Karpas-422 (cell line): ENCODE results near the gene VSTM2L. TPM values are rescaled to one million over a fixed set of nuclear protein-coding genes. Genes with fewer than 3 reads are reported as not detected.

Experiments used
- DNase-seq: peaks from one replicate; pipeline ENCODE4 v3.0.0-alpha.2; 2015
- H2AFZ ChIP-seq: fragments of 200-600 bp; sonication (generic); 2 replicates; pipeline ENCODE4 v1.6.1; 2014; ENCODE audit warnings: antibody characterized with exemption, low read length, mixed read lengths
- H3K27ac ChIP-seq: fragments of 200-600 bp; sonication (generic); 2 replicates; pipeline ENCODE4 v1.5.1; 2014; ENCODE audit warnings: mild to moderate bottlenecking, low read length, moderate library complexity
- H3K27me3 ChIP-seq: fragments of 200-600 bp; sonication (generic); 2 replicates; pipeline ENCODE4 v1.6.1; 2014; ENCODE audit warnings: low read length, mixed read lengths
- H3K36me3 ChIP-seq: fragments of 200-600 bp; sonication (generic); 2 replicates; pipeline ENCODE4 v1.6.1; 2014; ENCODE audit warnings: low read length, mixed read lengths; ENCODE audit not compliant: insufficient read depth
- H3K4me1 ChIP-seq: fragments of 200-600 bp; sonication (generic); 2 replicates; pipeline ENCODE4 v1.6.1; 2014; ENCODE audit warnings: mild to moderate bottlenecking, low read length, mixed read lengths
- H3K4me2 ChIP-seq: fragments of 200-600 bp; sonication (generic); 2 replicates; pipeline ENCODE4 v1.6.1; 2014; ENCODE audit warnings: low read length, low read depth, mild to moderate bottlenecking; ENCODE audit not compliant: poor library complexity, severe bottlenecking
- H3K4me3 ChIP-seq: fragments of 200-600 bp; sonication (generic); 2 replicates; pipeline ENCODE4 v1.5.1; 2014; ENCODE audit warnings: mild to moderate bottlenecking, antibody characterized with exemption, low read length, mixed read lengths
- H3K79me2 ChIP-seq: fragments of 200-600 bp; sonication (generic); 2 replicates; pipeline ENCODE4 v1.6.1; 2014; ENCODE audit warnings: mild to moderate bottlenecking, low read length, mixed read lengths
- H3K9ac ChIP-seq: fragments of 200-600 bp; sonication (generic); 2 replicates; pipeline ENCODE4 v1.6.0; 2014; ENCODE audit warnings: low read length
- H3K9me2 ChIP-seq: fragments of 200-600 bp; sonication (generic), shearing (Covaris generic); replicated peaks from 2 replicates; pipeline ENCODE4 v1.6.0; 2014; ENCODE audit warnings: mild to moderate bottlenecking, low read length, moderate library complexity; ENCODE audit not compliant: insufficient read depth
- H3K9me3 ChIP-seq: fragments of 300-700, 200-600 bp; sonication (generic); 2 replicates; pipeline ENCODE4 v1.6.1; 2014; ENCODE audit warnings: low read length, mixed read lengths
- H4K20me1 ChIP-seq: fragments of 200-600 bp; sonication (generic); 2 replicates; pipeline ENCODE4 v1.6.1; 2014; ENCODE audit warnings: mild to moderate bottlenecking, antibody characterized with exemption, low read length, low read depth; ENCODE audit not compliant: insufficient read depth
- total RNA-seq: library from RNA; depleted of rRNA; stranded (reverse); fragments of >200 nt; shearing (Covaris generic); gene quantifications from 2 replicates; pipeline ENCODE4 v1.2.3, GENCODE V29; 2014; ENCODE audit warnings: low replicate concordance

VSTM2L gene
- total RNA-seq, 1 experiment from 2014 or later = not detected

DNA sequence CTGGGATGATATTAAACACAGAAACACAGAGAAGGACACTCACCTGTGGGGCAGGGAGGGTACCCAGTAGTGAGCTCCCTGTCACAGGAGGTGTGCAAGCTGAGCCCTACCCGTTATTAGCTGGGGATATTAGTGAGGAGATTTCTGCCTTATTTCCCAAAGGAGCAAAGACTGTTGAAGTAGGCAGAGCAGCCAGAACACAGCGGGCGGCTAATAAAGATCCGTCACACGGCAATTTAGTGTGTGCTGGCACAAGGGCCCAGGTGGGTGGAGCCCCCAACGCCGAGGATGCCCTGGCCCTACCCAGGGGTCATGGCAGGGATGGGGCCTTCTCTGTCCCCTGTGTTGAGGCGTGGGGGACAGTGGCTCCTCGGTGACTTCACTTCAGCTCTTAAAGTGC lies 8.3 kb downstream of the VSTM2L start:
- Histone ChIP-seq H3K27ac (no peak overlapping the region), H2AFZ (no peak overlapping the region)

DNA sequence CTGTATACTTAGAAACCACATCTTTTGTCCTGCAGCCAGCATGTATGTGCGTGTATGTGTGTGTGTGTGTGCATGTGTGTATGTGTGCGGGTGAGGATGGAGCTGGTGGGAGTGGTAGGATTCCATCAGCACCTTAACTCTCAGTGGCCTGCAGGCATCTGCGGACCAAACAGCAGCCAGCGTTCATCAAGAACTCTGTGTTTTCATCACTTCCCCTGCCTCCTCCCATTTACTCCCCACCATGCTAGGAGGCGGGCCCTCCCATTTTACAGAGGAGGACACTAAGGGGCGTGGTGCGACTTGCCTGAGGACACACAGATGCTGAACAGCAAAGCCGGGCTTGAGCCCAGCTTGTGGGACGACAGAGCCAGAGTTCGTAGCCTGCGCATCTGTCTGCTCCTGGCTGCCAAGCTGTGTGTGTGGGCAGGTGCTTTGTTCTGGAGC lies 8.9 kb downstream of the VSTM2L start:
- peak; percentile 78 for DNase-seq

More for the DNA sequence above, 8.3 kb downstream of the VSTM2L start:
- H4K20me1 ChIP-seq = no peaks in the 10 kb centered on the region
- no peaks in the 10 kb centered on the region for H3K27me3 ChIP-seq
- no peak overlapping the region for H3K9ac ChIP-seq
- no peak overlapping the region for H3K4me3 ChIP-seq
- no peak for DNase-seq
- no peaks in the 10 kb centered on the region for H3K79me2 ChIP-seq
- H3K9me3 ChIP-seq = no peaks in the 10 kb centered on the region
- H3K4me1 ChIP-seq = peaks cover 17% of the 10 kb centered on the region
- H3K36me3 ChIP-seq = no peaks in the 10 kb centered on the region
- H3K4me2 ChIP-seq = no peak overlapping the region
- no peaks in the 10 kb centered on the region for H3K9me2 ChIP-seq

DNA sequence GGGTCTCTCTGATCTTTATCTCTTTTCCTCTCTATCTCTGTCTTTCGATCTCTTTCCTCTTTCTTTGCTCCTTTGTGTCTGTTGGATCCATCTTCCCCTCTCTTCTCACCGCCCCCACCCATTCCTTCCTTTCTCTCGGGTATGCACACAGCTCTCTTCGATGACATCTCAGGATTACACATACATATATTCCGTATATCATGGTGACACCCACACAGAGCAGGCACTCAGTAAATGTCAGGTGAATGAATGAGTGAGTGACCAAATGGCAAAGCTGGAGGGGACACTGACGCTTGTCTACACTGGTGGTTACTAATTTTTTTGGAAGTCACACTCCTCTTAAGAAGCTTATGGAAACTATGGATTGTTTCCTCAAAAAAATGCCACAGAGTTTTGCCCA lies 9.9 kb downstream of the VSTM2L start:
- no peak overlapping the region for H3K4me3 ChIP-seq
- no peak for DNase-seq
- H4K20me1 ChIP-seq = no peaks in the 10 kb centered on the region
- no peak overlapping the region for H3K27ac ChIP-seq
- H3K9me2 ChIP-seq = no peaks in the 10 kb centered on the region
- no peak overlapping the region for H2AFZ ChIP-seq
- no peak overlapping the region for H3K4me2 ChIP-seq
- no peaks in the 10 kb centered on the region for H3K36me3 ChIP-seq
- no peak overlapping the region for H3K9ac ChIP-seq
- H3K27me3 ChIP-seq = no peaks in the 10 kb centered on the region
- H3K4me1 ChIP-seq = peaks cover 17% of the 10 kb centered on the region
- no peaks in the 10 kb centered on the region for H3K79me2 ChIP-seq
- H3K9me3 ChIP-seq = no peaks in the 10 kb centered on the region

More for the DNA sequence above, 8.9 kb downstream of the VSTM2L start:
- H3K79me2 ChIP-seq = no peaks in the 10 kb centered on the region
- no peaks in the 10 kb centered on the region for H3K9me2 ChIP-seq
- no peak overlapping the region for H3K4me3 ChIP-seq
- H3K4me2 ChIP-seq = peak overlapping the region; percentile 31
- no peak overlapping the region for H2AFZ ChIP-seq
- H4K20me1 ChIP-seq = no peaks in the 10 kb centered on the region
- H3K36me3 ChIP-seq = no peaks in the 10 kb centered on the region
- H3K9me3 ChIP-seq = no peaks in the 10 kb centered on the region
- no peak overlapping the region for H3K27ac ChIP-seq
- peaks cover 17% of the 10 kb centered on the region for H3K4me1 ChIP-seq
- no peaks in the 10 kb centered on the region for H3K27me3 ChIP-seq
- no peak overlapping the region for H3K9ac ChIP-seq

DNA sequence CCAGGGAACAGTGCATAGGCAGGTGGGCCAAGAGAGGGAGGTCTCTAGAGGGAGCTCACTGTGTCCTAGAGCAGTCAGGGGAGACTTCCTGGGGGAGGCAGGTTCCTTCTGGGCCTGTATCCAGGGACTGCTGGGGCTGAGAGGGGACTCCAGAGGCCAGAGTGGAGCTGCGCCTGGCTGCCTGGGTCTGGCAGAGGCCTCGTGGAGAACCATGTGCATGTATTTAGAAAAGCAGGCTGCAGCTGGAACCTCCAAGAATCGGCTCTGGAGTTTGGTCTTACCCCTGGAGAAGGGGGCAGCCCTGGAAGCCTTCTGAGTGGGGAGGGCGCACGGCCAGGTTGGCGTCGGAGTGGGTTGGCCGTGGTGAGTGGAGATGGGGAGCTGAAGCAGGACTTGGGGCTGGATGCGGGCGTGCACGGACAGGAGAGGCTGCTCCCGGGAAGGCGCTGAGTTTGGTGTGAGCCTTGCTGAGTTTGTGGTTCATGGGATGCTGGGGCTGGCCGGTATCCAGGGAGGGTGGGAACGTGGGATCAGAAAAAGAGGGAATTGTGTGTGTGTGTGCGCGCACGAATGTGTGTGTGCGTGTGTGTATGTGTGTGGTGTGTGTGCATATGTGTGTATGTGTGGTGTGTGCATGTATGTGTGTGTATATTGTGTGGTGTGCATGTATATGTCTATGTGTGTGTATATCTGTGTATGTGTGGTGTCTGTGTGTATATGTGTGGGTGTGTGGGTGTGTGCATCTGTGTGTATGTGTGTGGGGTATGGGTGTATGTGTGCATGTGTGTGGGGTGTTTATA lies 10.8 kb downstream of the VSTM2L start:
- Histone ChIP-seq H2AFZ (no peak overlapping the region), H3K27ac (no peak overlapping the region), H3K27me3 (no peaks in the 10 kb centered on the region), H3K4me3 (no peak overlapping the region), H3K4me1 (peaks cover 17% of the 10 kb centered on the region), H3K9me3 (no peaks in the 10 kb centered on the region), H4K20me1 (no peaks in the 10 kb centered on the region), H3K9me2 (no peaks in the 10 kb centered on the region), H3K4me2 (no peak overlapping the region), H3K36me3 (no peaks in the 10 kb centered on the region), H3K79me2 (no peaks in the 10 kb centered on the region), H3K9ac (no peak overlapping the region)
- DNase-seq = no peak

DNA sequence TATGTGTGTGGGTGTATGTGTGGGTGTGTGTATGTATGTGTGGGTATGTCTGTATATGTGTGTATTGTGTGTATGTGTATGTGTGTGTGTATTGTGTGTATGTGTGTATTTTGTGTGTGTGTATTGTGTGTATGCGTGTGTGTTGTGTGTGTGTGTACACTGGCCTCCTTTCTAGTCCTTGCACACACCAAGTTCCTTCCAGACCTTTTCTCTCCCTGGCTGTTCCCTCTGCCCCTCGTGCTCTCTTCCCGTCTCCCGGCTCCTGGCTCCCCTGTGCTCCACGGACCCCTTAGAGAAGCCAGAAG lies 11.4 kb downstream of the VSTM2L start:
- H3K4me3 ChIP-seq = no peak overlapping the region
- H4K20me1 ChIP-seq = no peaks in the 10 kb centered on the region
- no peaks in the 10 kb centered on the region for H3K79me2 ChIP-seq
- H3K4me2 ChIP-seq = peak overlapping the region; percentile 41
- H3K27ac ChIP-seq = no peak overlapping the region
- no peaks in the 10 kb centered on the region for H3K36me3 ChIP-seq
- no peak for DNase-seq
- H3K9me3 ChIP-seq = no peaks in the 10 kb centered on the region
- 0 out of 2 replicates have a peak overlapping the region, but pooled peaks have one; percentile 8 for H3K9ac ChIP-seq
- H3K4me1 ChIP-seq = peaks cover 17% of the 10 kb centered on the region
- no peaks in the 10 kb centered on the region for H3K27me3 ChIP-seq
- no peak overlapping the region for H2AFZ ChIP-seq
- H3K9me2 ChIP-seq = no peaks in the 10 kb centered on the region

DNA sequence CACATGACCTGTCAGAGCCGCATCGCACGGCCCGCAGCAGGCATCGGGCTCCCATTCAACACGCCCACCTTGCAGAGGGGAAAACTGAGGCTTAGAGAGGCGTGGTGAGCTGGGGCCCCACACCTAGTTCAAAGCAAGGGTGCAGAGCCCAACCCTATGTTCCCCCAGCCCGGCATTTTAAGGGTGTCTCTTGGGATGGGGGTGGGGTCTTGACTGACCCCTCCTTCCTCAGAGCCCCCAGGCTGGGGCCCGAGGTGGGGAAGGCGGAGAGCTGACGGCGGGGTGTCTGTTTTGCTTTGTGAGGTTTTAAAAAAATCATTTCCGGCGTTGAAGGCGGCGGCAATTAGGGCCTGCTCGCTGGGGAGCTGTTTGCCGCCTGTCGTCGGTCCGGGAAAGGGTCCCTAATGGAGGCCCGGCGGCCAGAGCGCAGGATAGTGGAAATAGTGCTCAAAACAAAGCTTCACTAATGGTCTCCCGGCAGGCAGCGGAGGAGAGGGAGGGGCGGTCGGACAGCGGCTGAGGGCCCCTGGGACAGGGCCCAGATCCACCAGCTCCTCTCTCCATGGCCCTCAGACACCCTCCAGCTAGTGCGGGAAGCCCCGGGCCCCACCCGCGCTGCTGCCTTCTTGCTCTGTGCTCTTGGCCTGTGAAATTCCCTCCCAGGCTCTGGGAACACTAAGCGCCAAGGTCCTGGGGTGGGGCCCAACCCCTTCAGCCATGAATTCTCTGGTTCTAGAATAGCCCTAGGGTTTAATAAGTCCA lies 11.9 kb downstream of the VSTM2L start:
- Histone ChIP-seq H3K9me3 (no peaks in the 10 kb centered on the region), H3K27ac (no peak overlapping the region), H3K4me3 (no peak overlapping the region), H2AFZ (peak overlapping the region; percentile 45; the same call in 1 of the 2 replicates), H3K9ac (0 out of 2 replicates have a peak overlapping the region, but pooled peaks have one; percentile 8), H3K9me2 (no peaks in the 10 kb centered on the region), H3K4me1 (peaks cover 17% of the 10 kb centered on the region), H4K20me1 (no peaks in the 10 kb centered on the region), H3K4me2 (peak overlapping the region; percentile 41), H3K36me3 (no peaks in the 10 kb centered on the region), H3K27me3 (no peaks in the 10 kb centered on the region), H3K79me2 (no peaks in the 10 kb centered on the region)
- DNase-seq = no peak

DNA sequence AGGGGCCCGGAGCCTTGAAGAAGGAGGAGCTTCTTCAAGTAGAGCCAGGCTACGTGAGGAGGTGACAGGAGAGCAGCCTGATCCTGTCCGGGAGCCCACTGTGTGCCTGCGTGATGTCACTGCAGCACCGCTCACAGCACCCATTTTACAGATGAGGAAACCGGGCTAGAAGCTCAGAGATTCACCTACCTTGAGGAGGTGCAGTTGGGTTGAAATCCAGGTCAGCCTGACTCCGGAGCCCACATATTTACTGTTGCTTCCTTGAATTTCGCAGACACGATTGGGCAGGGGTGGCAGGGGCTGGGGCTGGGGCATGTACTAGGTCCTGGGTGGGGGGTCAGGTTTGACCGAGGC lies 12.5 kb downstream of the VSTM2L start:
- Histone ChIP-seq H3K27ac (no peak overlapping the region), H3K4me2 (no peak overlapping the region), H3K4me3 (no peak overlapping the region), H3K36me3 (no peaks in the 10 kb centered on the region), H3K9ac (no peak overlapping the region), H3K9me3 (no peaks in the 10 kb centered on the region), H3K79me2 (no peaks in the 10 kb centered on the region), H3K9me2 (no peaks in the 10 kb centered on the region), H3K4me1 (peaks cover 17% of the 10 kb centered on the region), H3K27me3 (no peaks in the 10 kb centered on the region), H2AFZ (no peak overlapping the region), H4K20me1 (no peaks in the 10 kb centered on the region)
- DNase-seq = no peak

DNA sequence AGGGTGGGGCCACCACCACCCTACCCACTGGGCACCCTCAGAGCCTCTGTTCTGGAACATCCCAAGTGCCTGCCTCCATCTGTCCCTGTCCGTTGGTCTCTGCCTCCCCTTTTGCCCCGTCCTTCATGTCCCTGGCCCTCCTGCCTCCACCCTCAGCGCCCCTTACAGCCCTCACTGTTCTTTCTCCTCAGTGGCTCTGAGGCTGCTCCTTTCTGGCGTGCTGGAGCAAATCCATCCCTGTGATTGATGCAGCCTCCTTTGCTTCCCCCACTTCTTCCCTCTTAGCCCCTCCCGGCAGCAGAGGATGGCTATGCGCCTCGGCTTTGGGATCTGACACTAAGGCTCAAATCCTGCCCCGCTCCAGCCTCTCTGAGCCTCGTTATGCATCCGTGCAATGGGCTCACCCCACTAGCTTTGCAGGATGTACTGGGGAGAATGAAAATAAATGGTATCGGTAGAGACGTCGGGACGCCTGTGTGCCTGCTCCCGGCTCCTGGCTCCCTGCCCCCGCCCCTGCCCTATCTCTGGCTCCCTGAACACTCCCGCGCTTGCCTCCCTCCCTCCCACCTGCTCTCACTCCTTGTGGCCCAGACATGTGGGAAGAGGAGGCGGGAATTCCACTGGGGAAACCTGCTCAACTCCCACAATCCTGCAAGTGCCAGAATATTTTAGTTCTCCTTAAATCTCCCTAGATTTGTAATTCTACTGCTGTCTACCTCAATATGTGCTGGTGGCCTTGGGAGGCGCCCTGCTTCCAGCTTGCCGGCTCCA lies 13.1 kb downstream of the VSTM2L start:
- no peak overlapping the region for H3K4me2 ChIP-seq
- H3K27me3 ChIP-seq = no peaks in the 10 kb centered on the region
- no peaks in the 10 kb centered on the region for H3K9me3 ChIP-seq
- no peaks in the 10 kb centered on the region for H3K79me2 ChIP-seq
- H3K27ac ChIP-seq = no peak overlapping the region
- no peak for DNase-seq
- no peak overlapping the region for H3K4me3 ChIP-seq
- no peak overlapping the region for H3K9ac ChIP-seq
- H3K9me2 ChIP-seq = no peaks in the 10 kb centered on the region
- H2AFZ ChIP-seq = no peak overlapping the region
- no peaks in the 10 kb centered on the region for H4K20me1 ChIP-seq
- H3K36me3 ChIP-seq = no peaks in the 10 kb centered on the region
- H3K4me1 ChIP-seq = peaks cover 17% of the 10 kb centered on the region
